ENCODE results near the gene PGK2. TPM values are rescaled to one million over a fixed set of nuclear protein-coding genes. Genes with fewer than 3 reads are reported as not detected.

PGK2 gene
- polyA plus RNA-seq, 3 donors from 2014 or later = not detected

DNA sequence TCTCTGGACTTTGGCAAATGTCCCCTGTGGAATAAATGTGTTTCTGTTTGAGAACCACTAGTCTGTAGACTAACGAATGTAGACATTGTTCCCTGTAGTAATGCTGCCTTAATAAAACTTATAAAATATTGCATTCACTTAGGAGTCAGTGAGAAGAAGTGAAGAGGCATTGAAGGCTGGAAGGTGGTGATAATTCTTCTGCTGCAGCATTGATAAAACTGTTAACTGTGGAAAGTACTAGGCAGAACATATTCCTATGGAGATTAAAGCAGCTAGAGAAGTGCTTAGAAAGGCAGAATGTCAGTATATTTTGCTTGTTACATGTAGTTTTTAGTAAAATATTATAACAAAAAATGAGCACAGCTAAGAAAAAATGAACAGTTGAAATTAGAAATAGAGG, 4.8 kb downstream of the PGK2 start:
- Mint-ChIP-seq H3K4me1 (no peaks in the 10 kb centered on the region), H3K27me3 (ENCODE audit: low read depth in 3 of 3) (no peaks in the 10 kb centered on the region), H3K4me3 (no peak overlapping the region)

DNA sequence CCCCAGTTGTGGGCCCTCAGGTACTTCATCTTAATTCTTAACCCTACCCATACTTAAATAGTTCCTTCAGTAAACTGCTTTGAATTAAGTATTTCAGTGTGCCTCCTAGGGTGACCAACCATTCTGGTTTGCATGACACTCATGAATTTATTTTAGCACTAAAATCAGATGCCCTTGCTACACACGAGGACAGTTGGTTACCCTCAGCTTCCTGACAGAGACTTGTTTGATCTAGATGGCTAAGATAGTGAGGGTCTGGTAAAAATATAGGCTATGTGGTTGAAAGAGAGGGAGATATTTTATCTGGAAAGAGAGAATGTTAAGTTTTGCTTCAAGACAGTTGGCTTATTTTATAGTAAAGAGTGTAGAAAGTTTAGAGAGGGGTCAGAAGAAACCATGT, 10.6 kb downstream of the PGK2 start:
- no peaks in the 10 kb centered on the region for H3K27me3 Mint-ChIP-seq (ENCODE audit: low read depth in 3 of 3)
- DNase-seq = no peak
- peaks cover 2 to 16% (median 12%) of the 10 kb centered on the region in 6 donors for H3K9me3 Mint-ChIP-seq
- H3K4me3 Mint-ChIP-seq = no peak overlapping the region
- no peaks in the 10 kb centered on the region for H3K4me1 Mint-ChIP-seq
- no peaks in the 10 kb centered on the region for H3K36me3 Mint-ChIP-seq
- H3K27ac Mint-ChIP-seq = no peak overlapping the region

More for the DNA sequence above, 4.8 kb downstream of the PGK2 start:
- H3K36me3 Mint-ChIP-seq = no peaks in the 10 kb centered on the region
- no peak overlapping the region for H3K27ac Mint-ChIP-seq
- peaks cover 3 to 37% (median 15%) of the 10 kb centered on the region in 6 donors for H3K9me3 Mint-ChIP-seq
- no peak for DNase-seq

DNA sequence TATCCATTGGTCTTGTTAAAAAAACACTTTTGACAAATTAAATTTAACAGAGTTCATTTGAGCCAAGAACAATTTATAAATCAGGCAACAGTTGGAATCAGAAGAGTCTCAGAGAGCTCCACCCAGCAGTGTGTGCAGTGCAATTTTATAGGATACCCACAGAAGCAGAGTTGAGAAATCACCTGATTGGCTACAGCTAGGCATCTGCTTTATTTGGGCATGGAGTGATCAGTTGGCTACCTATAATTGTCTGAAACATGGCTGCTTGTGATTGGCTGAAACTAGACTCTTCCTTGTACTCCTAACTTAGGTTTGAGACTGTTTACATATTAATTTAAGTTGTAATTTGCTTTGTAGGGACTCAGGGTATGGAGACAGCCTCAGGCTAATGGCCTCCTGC, 12.0 kb downstream of the PGK2 start:
- Mint-ChIP-seq H3K9me3 (peaks cover 2 to 15% (median 10%) of the 10 kb centered on the region in 6 donors), H3K4me1 (no peaks in the 10 kb centered on the region), H3K27me3 (ENCODE audit: low read depth in 3 of 3) (no peaks in the 10 kb centered on the region), H3K36me3 (no peaks in the 10 kb centered on the region), H3K27ac (no peak overlapping the region), H3K4me3 (no peak overlapping the region)
- no peak for DNase-seq

DNA sequence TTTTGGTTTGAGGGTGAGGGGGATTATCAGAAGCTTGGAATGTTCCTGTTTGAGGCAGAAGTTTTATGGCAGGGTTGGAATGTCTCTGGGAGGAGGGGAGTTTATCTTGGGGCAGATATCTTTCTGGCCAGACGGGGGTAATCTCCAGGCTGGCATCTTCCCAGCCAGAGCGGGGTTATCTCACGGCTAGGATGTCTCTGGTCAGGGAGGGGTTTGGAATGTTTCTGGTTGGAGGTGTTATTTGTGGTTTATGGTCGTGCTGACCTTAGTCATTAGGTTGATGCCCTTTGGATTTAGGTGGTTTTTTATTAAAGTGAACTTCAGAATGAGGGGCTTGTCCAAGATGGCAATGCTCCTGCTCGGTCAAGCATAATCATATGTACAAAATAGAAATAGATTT, 14.8 kb downstream of the PGK2 start:
- Mint-ChIP-seq H3K27me3 (ENCODE audit: low read depth in 3 of 3) (no peaks in the 10 kb centered on the region), H3K27ac (no peak overlapping the region), H3K36me3 (no peaks in the 10 kb centered on the region), H3K4me3 (no peak overlapping the region), H3K9me3 (peaks cover 4 to 23% (median 10%) of the 10 kb centered on the region in 6 donors), H3K4me1 (no peaks in the 10 kb centered on the region)
- DNase-seq = no peak

DNA sequence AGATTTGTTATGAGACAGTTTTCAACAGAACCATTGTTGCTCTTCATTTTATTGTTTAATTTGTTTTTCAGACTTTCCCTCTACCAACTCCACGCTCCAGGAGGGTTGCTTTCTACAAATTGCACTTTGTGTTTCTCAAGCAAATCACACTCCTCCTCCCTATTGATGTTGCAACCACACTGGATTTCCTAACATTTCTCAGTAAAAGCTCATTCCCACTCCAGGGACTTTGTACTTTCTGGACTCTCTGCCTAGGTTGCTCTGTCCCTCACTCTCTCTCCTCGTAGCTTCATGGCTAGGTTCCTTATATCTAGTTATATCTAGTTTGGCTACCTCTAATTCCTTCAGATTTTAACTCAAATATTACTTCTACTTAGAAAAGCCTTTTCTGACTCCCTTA, 20.3 kb downstream of the PGK2 start:
- DNase-seq = no peak
- Mint-ChIP-seq H3K27me3 (ENCODE audit: low read depth in 3 of 3) (no peaks in the 10 kb centered on the region), H3K9me3 (peaks cover 3 to 25% (median 7%) of the 10 kb centered on the region in 6 donors), H3K36me3 (peaks cover 0 to 6% (median 0%) of the 10 kb centered on the region in 3 donors), H3K4me1 (no peaks in the 10 kb centered on the region), H3K27ac (no peak overlapping the region), H3K4me3 (no peak overlapping the region)

DNA sequence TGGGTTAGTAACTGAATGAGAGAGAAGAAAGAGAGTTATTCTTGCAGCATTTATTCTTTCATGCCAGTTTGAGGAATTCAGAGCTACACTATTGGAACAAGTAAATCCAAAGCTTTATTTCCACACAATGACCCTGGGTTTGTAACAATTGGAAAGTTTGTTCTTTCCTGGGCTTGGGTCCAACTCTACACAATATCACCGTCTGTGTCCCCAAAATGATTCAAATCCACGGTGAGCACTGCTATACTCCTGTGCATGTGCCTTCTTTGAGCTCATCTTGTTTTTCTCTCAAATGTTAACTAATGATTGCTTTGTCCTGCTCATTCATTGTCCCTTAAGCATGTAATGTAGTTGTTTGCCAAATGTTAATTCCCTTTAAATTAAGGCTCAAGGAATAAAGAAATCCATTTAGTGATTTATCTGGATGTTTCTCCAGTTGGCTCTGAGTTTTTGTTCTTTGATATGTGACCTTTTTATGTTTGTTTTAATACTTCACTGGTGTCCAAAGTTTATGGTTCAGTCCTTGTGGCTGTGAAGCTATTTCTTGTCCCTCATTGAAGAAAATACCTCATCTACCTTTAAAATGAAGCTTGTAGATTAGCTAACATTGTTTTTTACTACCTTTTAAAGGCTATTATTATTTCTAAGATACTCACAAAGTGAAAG, 22.4 kb downstream of the PGK2 start:
- H3K9me3 Mint-ChIP-seq = peaks cover 4 to 31% (median 9%) of the 10 kb centered on the region in 6 donors
- no peak overlapping the region for H3K4me3 Mint-ChIP-seq
- H3K4me1 Mint-ChIP-seq = no peaks in the 10 kb centered on the region
- H3K27ac Mint-ChIP-seq = no peak overlapping the region
- H3K36me3 Mint-ChIP-seq = peaks cover 0 to 6% (median 0%) of the 10 kb centered on the region in 3 donors
- DNase-seq = no peak
- no peaks in the 10 kb centered on the region for H3K27me3 Mint-ChIP-seq (ENCODE audit: low read depth in 3 of 3)

DNA sequence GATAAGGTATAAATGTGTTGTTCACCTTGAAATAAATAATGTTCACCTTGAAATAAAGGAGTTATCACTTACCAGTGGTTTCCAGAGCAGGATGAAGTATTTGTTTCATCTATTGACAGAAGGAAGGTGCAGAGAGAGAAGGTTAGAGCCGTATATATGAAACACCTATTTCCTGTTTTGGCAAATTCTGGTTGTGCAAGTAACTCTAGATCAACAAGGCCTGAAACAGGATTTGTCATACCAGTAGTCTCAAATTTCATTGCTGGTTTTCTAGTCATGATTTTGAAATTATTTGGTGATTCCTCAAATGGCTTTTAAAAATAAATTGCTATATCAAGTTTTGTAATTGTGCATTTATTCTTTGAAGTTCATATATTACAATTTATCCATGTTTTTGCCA, 42.8 kb downstream of the PGK2 start, which contains the start of gene CRISP3:
CRISP3 (minus strand) TSS at position 130 of the 400 bp plus-strand sequence; CDS start at position 109, 21 bp downstream.
- peaks cover 0 to 2% (median 0%) of the 10 kb centered on the region in 3 donors for H3K27me3 Mint-ChIP-seq (ENCODE audit: low read depth in 3 of 3)

DNA sequence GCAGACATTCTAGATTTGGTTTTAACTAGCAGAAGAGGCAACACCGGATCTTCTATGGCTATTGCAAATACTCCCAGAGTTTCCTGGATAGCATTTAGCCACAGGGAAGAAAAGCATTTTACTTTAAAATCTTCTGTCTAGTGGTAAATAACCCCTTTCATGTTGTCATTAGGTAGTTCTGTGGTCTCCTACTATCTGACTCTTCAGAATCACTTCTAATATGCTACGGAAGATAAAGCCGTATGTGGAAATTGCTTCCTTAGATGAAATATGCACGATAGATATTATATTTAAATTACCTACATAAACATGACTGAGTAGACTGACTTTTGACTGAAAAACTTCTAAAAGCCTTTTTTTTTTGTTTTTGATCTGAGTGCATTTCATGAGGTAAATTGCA, 43.7 kb downstream of the PGK2 start:
- H3K9me3 Mint-ChIP-seq = peaks cover 0 to 28% (median 9%) of the 10 kb centered on the region in 6 donors
- no peak overlapping the region for H3K27ac Mint-ChIP-seq
- no peak overlapping the region for H3K4me3 Mint-ChIP-seq

More for the DNA sequence above, 42.8 kb downstream of the PGK2 start, which contains the start of gene CRISP3:
- Mint-ChIP-seq H3K9me3 (peaks cover 3 to 26% (median 8%) of the 10 kb centered on the region in 6 donors), H3K4me3 (no peak within 1 kb of the TSS), H3K36me3 (no peaks in the 10 kb centered on the region), H3K27ac (no peak within 1 kb of the TSS), H3K4me1 (no peaks in the 10 kb centered on the region)
- no peak for DNase-seq

DNA sequence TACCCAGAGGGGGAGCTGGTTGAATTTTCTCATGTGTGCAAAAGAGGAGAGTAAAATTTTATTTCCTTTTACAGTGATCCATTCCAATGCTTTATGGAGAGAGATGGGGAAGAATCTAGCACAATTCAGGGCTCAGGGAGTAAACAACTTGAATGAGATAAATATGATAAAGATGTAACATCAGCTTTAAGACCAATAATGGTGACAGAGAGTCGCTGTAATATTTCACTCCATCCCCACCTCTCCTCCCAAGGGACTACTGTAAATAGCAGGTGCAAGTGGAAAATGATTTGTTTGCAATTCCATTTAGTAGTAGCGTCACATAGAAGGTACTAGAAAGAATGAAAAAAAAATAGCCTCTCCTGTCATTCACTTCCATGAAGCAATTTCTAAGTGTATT, 47.7 kb downstream of the PGK2 start:
- Mint-ChIP-seq H3K9me3 (peaks cover 0 to 32% (median 4%) of the 10 kb centered on the region in 6 donors), H3K4me1 (no peaks in the 10 kb centered on the region), H3K4me3 (no peak overlapping the region), H3K27ac (no peak overlapping the region), H3K36me3 (no peaks in the 10 kb centered on the region), H3K27me3 (ENCODE audit: low read depth in 3 of 3) (peaks cover 0 to 2% (median 0%) of the 10 kb centered on the region in 3 donors)
- DNase-seq = no peak

More for the DNA sequence above, 43.7 kb downstream of the PGK2 start:
- Mint-ChIP-seq H3K36me3 (no peaks in the 10 kb centered on the region), H3K27me3 (ENCODE audit: low read depth in 3 of 3) (peaks cover 0 to 2% (median 0%) of the 10 kb centered on the region in 3 donors), H3K4me1 (no peaks in the 10 kb centered on the region)
- no peak for DNase-seq

DNA sequence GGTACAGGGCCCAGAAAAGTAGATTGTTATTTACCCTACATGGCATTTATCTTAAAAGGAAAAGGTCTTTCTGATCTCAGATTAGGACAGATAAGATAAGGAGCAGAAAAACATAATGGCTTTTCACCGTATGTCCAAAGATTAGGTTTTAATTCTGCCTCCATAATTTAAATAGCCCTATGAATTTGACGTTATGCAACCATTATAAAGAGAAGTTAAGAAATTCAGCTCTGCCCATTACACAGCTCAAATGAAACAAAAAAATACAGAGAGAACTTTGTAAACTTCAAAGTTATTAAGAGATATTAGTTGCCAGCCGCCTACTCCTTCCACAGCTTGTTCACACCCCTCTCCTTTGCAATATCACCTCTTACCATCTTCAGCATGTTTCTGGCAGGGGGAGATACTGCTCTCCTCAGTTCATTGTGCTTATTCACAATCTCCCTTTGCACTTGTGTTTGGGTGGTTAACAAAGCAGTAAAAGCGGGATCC, 51.0 kb downstream of the PGK2 start:
- Mint-ChIP-seq H3K27me3 (ENCODE audit: low read depth in 3 of 3) (no peaks in the 10 kb centered on the region), H3K4me1 (no peaks in the 10 kb centered on the region), H3K4me3 (no peak overlapping the region), H3K9me3 (peaks cover 0 to 38% (median 5%) of the 10 kb centered on the region in 6 donors), H3K27ac (no peak overlapping the region), H3K36me3 (no peaks in the 10 kb centered on the region)
- DNase-seq = no peak

Other genes starting within 250 kb of the PGK2 start
- not detected for gene C6orf141, start 236.6 kb downstream of the PGK2 start, polyA plus RNA-seq
- not detected for gene RHAG, start 150.4 kb downstream of the PGK2 start, polyA plus RNA-seq
- gene CRISP2, start 73.7 kb downstream of the PGK2 start, polyA plus RNA-seq = not detected
- not detected for gene CRISP3, start 42.9 kb downstream of the PGK2 start, polyA plus RNA-seq
- not detected for gene CRISP1, start 79.2 kb upstream of the PGK2 start, polyA plus RNA-seq
- not detected for gene DEFB114, start 176.9 kb upstream of the PGK2 start, polyA plus RNA-seq
- gene DEFB113, start 182.3 kb upstream of the PGK2 start, polyA plus RNA-seq = not detected
- gene DEFB110, start 234.7 kb upstream of the PGK2 start, polyA plus RNA-seq = not detected